C4-2B (cell line): ENCODE data around the gene MRPL18.
"Not testable (repeated sequence)": the region's sequence is repeated elsewhere in the genome, so short reads cannot be mapped to it uniquely, and the experiment has no call there.

Source experiments
- H3K27ac ChIP-seq: fragments of 450-650 bp; 2 replicates; pipeline ENCODE4 v1.5.1; 2017
- ZFX ChIP-seq: fragments of 450-650 bp; IDR thresholded peaks from 2 replicates; pipeline ENCODE4 v1.6.1; 2017
- TF ChIP-seq, protein P1 (sequence below): fragments of 450-650 bp; conservative IDR thresholded peaks from 2 replicates; pipeline ENCODE4 v1.5.1; 2017; ENCODE audit warnings: mild to moderate bottlenecking

The MRPL18 gene

DNA sequence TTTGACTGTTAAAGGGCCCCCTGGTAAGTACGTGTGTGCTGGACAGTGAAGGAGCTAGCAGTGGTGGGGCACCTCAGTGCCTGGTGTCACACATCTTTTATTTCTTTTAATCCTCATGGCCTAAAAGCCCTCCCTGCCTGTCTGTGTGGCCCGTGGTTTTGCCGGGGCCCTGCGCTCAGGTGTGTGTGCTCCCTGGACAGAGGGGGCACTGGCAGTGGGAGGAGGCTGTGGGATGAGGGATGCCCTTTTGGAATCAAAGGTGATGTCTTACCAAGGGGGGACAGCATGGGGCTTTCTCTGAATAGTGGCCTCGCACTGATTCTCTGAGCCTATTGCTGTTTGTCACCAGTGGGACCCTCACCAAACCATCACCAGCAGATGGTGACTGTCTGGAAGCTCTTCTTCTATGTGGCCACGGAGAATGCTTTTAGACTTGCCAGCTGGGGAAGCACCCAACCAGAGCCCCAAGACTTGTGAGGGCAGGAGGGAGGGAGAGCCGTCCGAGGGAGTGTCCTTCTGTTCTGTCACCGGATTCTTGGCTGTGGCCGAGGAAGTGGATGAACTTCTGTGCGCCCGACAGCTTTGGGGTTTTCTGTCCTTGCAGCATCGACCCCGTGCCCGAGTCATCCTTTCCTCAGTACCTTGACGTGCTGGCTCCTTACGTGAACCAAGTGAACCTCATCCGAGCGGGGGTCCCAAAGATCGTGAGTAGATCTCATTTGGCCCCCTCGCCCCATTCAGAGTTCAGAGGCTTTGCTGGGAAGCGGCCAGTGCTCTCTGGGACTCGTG is 27.9 kb downstream of the MRPL18 start:
- no peak overlapping the region for H3K27ac ChIP-seq
- TF ChIP-seq, protein P1, sequence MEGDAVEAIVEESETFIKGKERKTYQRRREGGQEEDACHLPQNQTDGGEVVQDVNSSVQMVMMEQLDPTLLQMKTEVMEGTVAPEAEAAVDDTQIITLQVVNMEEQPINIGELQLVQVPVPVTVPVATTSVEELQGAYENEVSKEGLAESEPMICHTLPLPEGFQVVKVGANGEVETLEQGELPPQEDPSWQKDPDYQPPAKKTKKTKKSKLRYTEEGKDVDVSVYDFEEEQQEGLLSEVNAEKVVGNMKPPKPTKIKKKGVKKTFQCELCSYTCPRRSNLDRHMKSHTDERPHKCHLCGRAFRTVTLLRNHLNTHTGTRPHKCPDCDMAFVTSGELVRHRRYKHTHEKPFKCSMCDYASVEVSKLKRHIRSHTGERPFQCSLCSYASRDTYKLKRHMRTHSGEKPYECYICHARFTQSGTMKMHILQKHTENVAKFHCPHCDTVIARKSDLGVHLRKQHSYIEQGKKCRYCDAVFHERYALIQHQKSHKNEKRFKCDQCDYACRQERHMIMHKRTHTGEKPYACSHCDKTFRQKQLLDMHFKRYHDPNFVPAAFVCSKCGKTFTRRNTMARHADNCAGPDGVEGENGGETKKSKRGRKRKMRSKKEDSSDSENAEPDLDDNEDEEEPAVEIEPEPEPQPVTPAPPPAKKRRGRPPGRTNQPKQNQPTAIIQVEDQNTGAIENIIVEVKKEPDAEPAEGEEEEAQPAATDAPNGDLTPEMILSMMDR, result no peak
- no peak for TF ChIP-seq ZFX

DNA sequence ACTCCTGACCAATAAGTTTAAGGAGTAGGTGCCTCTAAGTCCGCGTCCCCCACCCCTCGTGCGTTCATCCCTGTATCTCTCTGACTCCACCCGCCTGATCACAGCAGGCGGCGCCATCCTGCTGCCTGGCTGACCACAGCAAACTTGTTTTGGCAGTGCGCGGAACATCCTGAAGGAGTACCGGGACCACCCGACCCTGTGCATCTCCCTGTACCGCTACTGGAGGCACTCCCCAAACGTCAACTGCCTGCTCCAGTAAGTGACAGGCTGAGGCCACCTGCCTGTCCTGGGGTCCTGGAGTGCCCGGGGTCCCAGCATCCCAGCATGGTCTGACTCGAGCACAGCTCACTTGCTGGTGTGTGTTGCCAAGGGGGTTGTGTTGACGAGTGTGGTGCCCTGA is 28.8 kb downstream of the MRPL18 start:
- H3K27ac ChIP-seq, result no peak overlapping the region
- no peak for TF ChIP-seq ZFX
- TF ChIP-seq, protein P1, result no peak

DNA sequence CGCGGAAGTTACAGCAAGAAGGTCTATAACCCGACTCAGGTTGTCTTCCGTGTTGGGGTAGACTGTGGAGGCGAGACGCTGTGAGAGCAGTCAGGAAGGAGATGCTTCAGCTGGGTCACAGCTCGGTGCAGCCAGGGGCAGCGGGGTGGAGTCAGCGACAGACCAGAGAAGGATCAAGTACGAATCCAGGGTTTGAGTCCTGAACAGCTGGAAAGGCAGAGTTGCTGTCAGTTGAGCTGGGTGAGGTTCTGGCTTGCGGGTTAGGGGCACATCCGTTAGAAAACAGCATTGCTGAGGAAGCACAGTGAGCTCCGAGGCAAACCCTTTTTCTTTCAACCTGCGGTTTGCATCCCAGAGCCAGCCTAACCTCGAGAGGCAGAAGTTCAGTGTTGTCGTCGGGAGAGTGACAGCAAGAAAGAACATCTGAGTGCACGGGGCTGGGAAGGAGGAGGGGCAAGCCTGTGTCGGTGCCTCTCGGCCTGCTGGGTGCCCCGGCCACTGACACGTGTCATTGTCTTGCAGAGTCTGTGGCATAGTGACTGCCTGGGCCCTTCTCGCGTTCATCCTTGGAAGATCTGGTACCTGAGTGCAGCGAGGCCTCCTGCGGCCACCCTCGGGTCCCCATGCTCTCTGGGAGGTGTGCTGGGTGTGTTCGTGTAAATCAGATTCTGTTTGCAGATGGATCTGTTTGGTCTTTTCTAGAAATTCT is 29.8 kb downstream of the MRPL18 start:
- TF ChIP-seq, protein P1, result no peak
- no peak for TF ChIP-seq ZFX

DNA sequence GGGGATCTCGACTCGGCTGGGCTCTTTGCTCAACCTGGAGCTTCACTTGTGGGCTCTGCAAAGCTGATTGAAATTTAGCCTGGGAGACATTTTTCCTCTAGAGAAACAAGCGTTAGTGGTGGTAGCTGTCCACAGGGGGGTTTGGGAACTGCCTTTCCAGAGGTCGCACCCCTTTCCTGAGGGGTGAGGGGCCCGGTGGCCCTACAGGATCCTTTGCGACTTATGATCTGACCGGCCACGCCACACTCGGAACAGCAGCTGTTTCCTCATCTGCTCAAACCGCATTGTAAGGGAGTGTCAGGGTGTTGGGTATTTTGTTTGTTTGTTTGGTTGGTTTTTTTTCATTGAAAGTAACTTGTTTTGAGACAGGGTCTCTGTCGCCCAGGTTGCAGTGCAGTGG is 30.9 kb downstream of the MRPL18 start:
- no peak overlapping the region for H3K27ac ChIP-seq
- TF ChIP-seq, protein P1, result no peak
- TF ChIP-seq ZFX, result no peak

More for the DNA sequence above, 29.8 kb downstream of the MRPL18 start:
- H3K27ac ChIP-seq, result no peak overlapping the region

DNA sequence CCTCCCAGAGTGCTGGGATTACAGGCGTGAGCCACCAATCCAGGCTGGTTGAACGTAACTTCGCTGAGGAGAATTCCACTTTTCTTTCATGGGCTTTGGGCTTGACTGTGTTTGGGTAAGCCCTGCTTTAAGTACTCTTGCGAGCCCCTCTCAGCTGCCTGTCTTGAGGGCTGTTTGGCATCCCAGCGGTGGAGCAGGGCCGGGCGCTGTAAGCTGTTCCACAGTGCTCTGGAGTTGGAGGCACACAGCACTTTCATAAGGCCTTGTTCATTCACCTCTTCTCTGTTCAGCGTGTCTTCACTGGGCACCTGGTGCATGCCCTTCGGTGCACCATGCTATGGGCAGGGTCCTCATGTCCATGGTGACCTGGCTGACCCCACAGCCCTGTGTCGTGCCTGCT is 31.5 kb downstream of the MRPL18 start:
- no peak for TF ChIP-seq ZFX
- TF ChIP-seq, protein P1, result no peak
- no peak overlapping the region for H3K27ac ChIP-seq

DNA sequence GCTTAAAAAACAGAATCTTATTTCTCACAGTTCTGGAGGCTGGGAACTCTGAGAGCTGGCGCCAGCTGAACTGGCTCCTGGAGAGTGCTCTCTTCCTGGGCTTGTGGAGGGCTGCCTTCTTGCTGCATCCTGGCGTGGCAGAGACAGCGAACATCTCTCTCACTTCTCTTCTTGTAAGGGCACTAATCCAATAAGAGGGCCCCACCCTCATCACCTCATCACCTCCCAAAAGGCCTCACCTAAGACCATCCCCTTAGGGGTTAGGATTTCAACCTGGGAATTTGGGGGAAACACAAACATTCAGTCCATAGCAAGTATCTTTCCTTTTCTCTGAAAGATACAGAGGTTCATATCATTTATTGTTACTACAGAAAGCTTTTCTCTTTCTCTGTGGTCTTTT is 33.7 kb downstream of the MRPL18 start:
- no peak overlapping the region for H3K27ac ChIP-seq
- TF ChIP-seq ZFX, result no peak
- TF ChIP-seq, protein P1, result no peak

DNA sequence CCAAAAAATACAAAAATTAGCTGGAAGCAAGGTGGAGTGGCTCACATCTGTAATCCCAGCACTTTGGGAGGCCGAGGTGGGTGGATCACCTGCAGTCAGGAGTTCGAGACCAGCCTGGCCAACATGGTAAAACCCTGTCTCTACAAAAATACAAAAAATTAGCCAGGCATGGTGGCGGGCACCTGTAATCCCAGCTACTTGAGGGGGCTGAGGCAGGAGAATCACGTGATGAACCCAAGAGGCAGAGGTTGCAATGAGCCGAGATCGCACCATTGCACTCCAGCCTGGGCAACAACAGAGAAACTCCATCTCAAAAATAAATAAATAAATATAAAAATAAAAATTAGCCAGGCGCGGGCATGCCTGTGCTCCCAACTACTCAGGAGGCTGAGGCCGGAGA is 34.4 kb downstream of the MRPL18 start:
- not testable (repeated sequence) for H3K27ac ChIP-seq

DNA sequence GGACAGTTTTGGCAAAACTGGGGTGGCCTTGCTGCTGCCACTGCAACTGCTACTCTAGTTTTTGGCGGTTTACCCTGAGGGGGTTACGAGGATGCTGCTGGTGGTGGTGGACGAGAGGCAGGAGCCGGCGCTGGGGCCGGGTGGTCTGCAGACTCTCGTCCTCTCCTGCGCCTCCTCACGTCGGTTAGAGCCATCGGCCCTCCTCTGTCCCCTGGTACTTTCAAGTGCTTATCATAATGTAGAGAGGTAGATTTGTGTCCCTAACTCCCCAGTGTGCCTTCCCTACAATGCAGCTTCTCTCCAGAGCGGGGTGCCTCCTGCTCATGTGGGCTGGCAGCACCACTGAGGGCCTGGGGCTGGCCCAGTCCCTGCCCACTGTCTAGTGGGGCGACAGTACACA is 35.7 kb downstream of the MRPL18 start:
- TF ChIP-seq, protein P1, result no peak
- no peak overlapping the region for H3K27ac ChIP-seq
